CD4-positive, alpha-beta T cell (primary cell): ENCODE data around the gene MANSC1. TPM values are rescaled to one million over a fixed set of nuclear protein-coding genes. Genes with fewer than 3 reads are reported as not detected.

Experiments used
- ATAC-seq: fragments of 200-7000 bp; cut with Tn5 transposase; one replicate; pipeline ENCODE4 v1.10.0; 2022; ENCODE audit warnings: mild to moderate bottlenecking; ENCODE audit not compliant: poor library complexity
- CTCF ChIA-PET: fragments of 350-600 bp; sonication (Branson Sonifier 250); formaldehyde crosslinking; loops from one replicate; lab custom pipeline; 2021; ENCODE audit warnings: antibody characterized with exemption, inconsistent platforms; lab: Charles Lee
- POLR2A ChIA-PET: fragments of 350-600 bp; sonication (Branson Sonifier 250); formaldehyde crosslinking; loops from one replicate; lab custom pipeline; 2021; ENCODE audit warnings: antibody characterized with exemption, inconsistent platforms; lab: Charles Lee
- DNase-seq, 14 experiments: peaks; one replicate each; pipeline ENCODE4 v3.0.0-alpha.2; 2013 to 2020; ENCODE audit warnings: mixed read lengths in 2 of 14
- H3K27ac ChIP-seq, 2 donors: one replicate each; pipeline versions ENCODE4 v1.5.1 to v1.7.0; 2013; ENCODE audit warnings: low read length in 2 of 2, low read depth in 1 of 2, mild to moderate bottlenecking in 1 of 2
- H3K27me3 ChIP-seq, 2 experiments: 1 replicate in 1 of 2; 2 replicates in 1 of 2; pipeline versions ENCODE4 v1.6.1 to v1.7.0; 2013; ENCODE audit warnings: low read length in 2 of 2, control low read depth in 1 of 2, mild to moderate bottlenecking in 1 of 2, moderate library complexity in 1 of 2; ENCODE audit not compliant: insufficient read depth in 2 of 2, control insufficient read depth in 1 of 2
- H3K36me3 ChIP-seq: one replicate; pipeline ENCODE4 v1.6.1; 2013; ENCODE audit warnings: low read length, control low read depth; ENCODE audit not compliant: insufficient read depth
- H3K4me1 ChIP-seq: one replicate; pipeline ENCODE4 v1.6.1; 2013; ENCODE audit warnings: low read length, control low read depth; ENCODE audit not compliant: insufficient read depth
- H3K4me3 ChIP-seq: one replicate; pipeline ENCODE4 v1.5.1; 2013; ENCODE audit warnings: mild to moderate bottlenecking, low read length, moderate library complexity
- H3K9me3 ChIP-seq, 2 experiments: 1 replicate in 1 of 2; 2 replicates in 1 of 2; pipeline versions ENCODE4 v1.6.1 to v1.7.0; 2013; ENCODE audit warnings: low read length in 2 of 2, mild to moderate bottlenecking in 2 of 2, control low read depth in 1 of 2, moderate library complexity in 1 of 2; ENCODE audit not compliant: control insufficient read depth in 1 of 2, insufficient read depth in 1 of 2
- H3K27ac Mint-ChIP-seq: one replicate; pipeline ENCODE4 v1.8.0; 2020; ENCODE audit warnings: mixed read lengths
- H3K27me3 Mint-ChIP-seq: one replicate; pipeline ENCODE4 v1.8.0; 2021; ENCODE audit warnings: mixed read lengths
- H3K36me3 Mint-ChIP-seq: one replicate; pipeline ENCODE4 v1.8.0; 2021; ENCODE audit warnings: low read depth, mixed read lengths
- H3K4me1 Mint-ChIP-seq: one replicate; pipeline ENCODE4 v1.8.0; 2021; ENCODE audit warnings: low read depth, mixed read lengths
- H3K4me3 Mint-ChIP-seq: one replicate; pipeline ENCODE4 v1.8.0; 2020; ENCODE audit warnings: mild to moderate bottlenecking, mixed read lengths
- H3K9me3 Mint-ChIP-seq: one replicate; pipeline ENCODE4 v1.8.0; 2020; ENCODE audit warnings: mixed read lengths
- CTCF ChIP-seq: fragments of 200-600 bp; IDR thresholded peaks from one replicate; pipeline ENCODE4 v1.8.0; 2022; ENCODE audit warnings: antibody characterized with exemption, mild to moderate bottlenecking
- intact Hi-C, 2 experiments: fragments of 100-400 bp; cut with DNase I in 1 of 2; cut with micrococcal nuclease in 1 of 2; formaldehyde crosslinking; loops; one replicate each; pipeline versions ENCODE4 v1.15.1 to v1.9.0; 2023 to 2025; cut with DNase I, micrococcal nuclease
- total RNA-seq, 174 experiments: library from RNA in 2 of 174; stranded (reverse) in 2 of 174; gene quantifications; one replicate each; pipeline ENCODE4 v1.2.3 and lab custom pipeline; 2021 to 2026

The MANSC1 gene
- total RNA-seq, 2 experiments from 2014 or later, result 0.33 to 0.45 TPM

- POLR2A ChIA-PET, result interaction anchor here (0.6 to 3.9 kb wide), 38 partner anchors 8 to 1187 kb away, joined by 3 to 175 read pairs (median 9); partner anchors contain the start of genes CDKN1B, CREBL2, DUSP16 and GPR19
- CTCF ChIA-PET, result interaction anchor here (1.1 to 2.9 kb wide), 10 partner anchors 8 to 379 kb away, joined by 3 to 13 read pairs (median 4); no protein-coding TSS in a partner anchor
- Histone ChIP-seq H3K27ac (peak overlapping the region; percentile 86 to 93), H3K4me3 (peak overlapping the region; percentile 87), H3K4me1 (peaks cover 41% of the 10 kb centered on the region), H3K9me3 (no peaks in the 10 kb centered on the region), H3K27me3 (no peaks in the 10 kb centered on the region), H3K36me3 (peaks cover 11% of the 10 kb centered on the region)
- Mint-ChIP-seq H3K27ac (peak overlapping the region; percentile 97), H3K27me3 (no peaks in the 10 kb centered on the region), H3K4me1 (peaks cover 67% of the 10 kb centered on the region), H3K4me3 (peak overlapping the region; percentile 94), H3K9me3 (no peaks in the 10 kb centered on the region), H3K36me3 (peaks cover 31% of the 10 kb centered on the region)
- peak in 3 of 14 experiments; percentile 35 to 60 (median 38) for DNase-seq
- intact Hi-C loops, result loop anchor here (2.0 to 10.0 kb wide), 9 partner anchors 204 to 1743 kb away; partner anchors contain the start of genes CREBL2 (in 2 of the 2), DDX47 (in 1 of the 2), DUSP16 (in 1 of the 2) and GSG1 (in 1 of the 2)
- no peak for TF ChIP-seq CTCF
- no peak for ATAC-seq
These were observed 7.8 kb upstream of the MANSC1 start for GRCh38 chr12:12357719-12358461.

DNA sequence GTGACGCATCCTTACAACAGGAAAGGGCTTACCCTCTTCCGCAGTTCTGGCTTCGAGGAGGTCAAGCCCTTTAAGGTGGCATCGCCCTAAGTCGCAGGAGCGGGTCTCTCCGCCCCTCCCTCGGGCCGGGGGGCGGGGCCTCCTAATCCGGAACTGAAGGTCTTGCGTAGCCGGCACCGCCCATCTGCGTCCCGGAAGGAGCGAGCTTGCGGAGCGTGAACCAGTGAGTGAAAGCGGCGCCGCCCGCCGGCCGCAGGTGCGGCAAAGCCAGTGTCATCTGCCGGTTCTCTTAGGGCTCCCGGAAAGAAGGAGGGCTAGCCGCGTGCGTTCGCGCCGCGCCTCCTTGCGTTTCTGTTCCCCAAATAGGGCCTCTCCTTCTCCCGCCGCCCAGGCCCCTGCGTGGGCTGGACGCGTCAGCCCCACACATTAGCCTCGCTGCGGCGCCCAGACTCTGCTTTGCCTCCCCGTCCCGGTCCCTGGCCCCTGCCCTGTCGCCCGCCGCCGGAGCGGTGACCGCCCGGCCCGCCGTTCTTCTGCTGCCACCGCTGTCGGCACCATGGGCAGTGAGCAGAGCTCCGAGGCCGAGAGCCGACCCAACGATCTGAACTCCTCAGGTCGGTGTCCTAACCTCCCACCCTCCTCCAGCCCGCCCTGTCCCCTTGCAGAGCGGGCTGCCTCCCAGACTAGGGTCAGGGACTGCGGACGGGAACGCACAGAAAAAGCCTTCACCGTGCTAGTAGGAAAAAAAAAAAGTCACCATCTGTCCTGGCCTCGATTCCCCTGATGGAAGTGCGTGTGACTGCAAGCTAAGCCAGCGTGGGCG lies 7.1 kb upstream of the MANSC1 start, which contains the start of gene BORCS5:
BORCS5 (plus strand) TSS at position 183 of the 823 bp plus-strand sequence; CDS start at position 557, 374 bp downstream.
- Mint-ChIP-seq H3K4me3 (peak within 1 kb of the TSS; percentile 94), H3K27me3 (no peaks in the 10 kb centered on the region), H3K36me3 (peaks cover 27% of the 10 kb centered on the region), H3K4me1 (peaks cover 65% of the 10 kb centered on the region), H3K27ac (peak within 1 kb of the TSS; percentile 97), H3K9me3 (no peaks in the 10 kb centered on the region)
- Histone ChIP-seq H3K27ac (peak within 1 kb of the TSS; percentile 86 to 93), H3K36me3 (peaks cover 9% of the 10 kb centered on the region), H3K4me1 (peaks cover 41% of the 10 kb centered on the region), H3K4me3 (peak within 1 kb of the TSS; percentile 87), H3K9me3 (no peaks in the 10 kb centered on the region), H3K27me3 (no peaks in the 10 kb centered on the region)
- ChIA-PET CTCF (interaction anchor here (0.6 to 2.9 kb wide), 16 partner anchors 9 to 379 kb away, joined by 3 to 13 read pairs (median 4); no protein-coding TSS in a partner anchor), POLR2A (interaction anchor here (0.6 to 3.9 kb wide), 49 partner anchors 7 to 1743 kb away, joined by 3 to 175 read pairs (median 7); partner anchors contain the start of genes CDKN1B, CREBL2, DUSP16 and ETV6)
- TF ChIP-seq CTCF, result peak; percentile 30
- intact Hi-C loops, result loop anchor here (2.0 to 10.0 kb wide), 9 partner anchors 205 to 1742 kb away; partner anchors contain the start of genes CREBL2 (in 2 of the 2), DDX47 (in 1 of the 2), DUSP16 (in 1 of the 2) and GSG1 (in 1 of the 2)
- ATAC-seq (peak; percentile 85), DNase-seq (peak; percentile 96 to 99 (median 98))
